GM18511 (cell line): ENCODE measurements around the gene ACR.

Source experiments
- ATAC-seq: cut with Tn5 transposase; IDR thresholded peaks from one replicate; pipeline ENCODE4 v1.9.1; 2021; ENCODE audit warnings: mild to moderate bottlenecking, moderate library complexity; ENCODE audit not compliant: unreplicated experiment

ACR gene

GRCh38 chr22:50737728-50738648 lies at the start of gene ACR:
Gene ACR (plus strand): TSS chr22:50738204. CDS start chr22:50738236, 32 bp downstream.
- no peak for ATAC-seq

DNA sequence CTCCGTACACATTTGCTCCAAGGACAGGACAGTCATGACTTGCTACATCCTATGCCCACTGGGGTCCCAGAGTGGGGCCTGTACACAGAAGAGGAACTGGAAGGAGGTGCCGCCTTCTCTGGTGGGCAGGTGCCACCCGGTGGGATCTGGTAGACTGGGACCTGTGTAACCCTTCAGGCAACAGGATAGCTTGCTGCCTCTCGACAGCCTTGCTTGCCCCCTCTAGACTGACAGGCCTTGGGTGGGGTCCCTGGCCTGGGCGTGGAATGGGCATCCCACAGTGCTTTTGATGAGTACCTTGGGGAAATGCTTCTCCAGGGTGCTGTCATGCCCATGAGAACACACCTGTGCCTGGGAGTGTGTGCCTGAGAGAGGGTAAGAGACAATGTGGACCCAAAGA lies 49.6 kb upstream of the ACR start:
- no peak for ATAC-seq

GRCh38 chr22:50691521-50691920 lies 46.5 kb upstream of the ACR start:
- ATAC-seq = no peak

GRCh38 chr22:50693462-50693861 lies 44.5 kb upstream of the ACR start:
- no peak for ATAC-seq

DNA sequence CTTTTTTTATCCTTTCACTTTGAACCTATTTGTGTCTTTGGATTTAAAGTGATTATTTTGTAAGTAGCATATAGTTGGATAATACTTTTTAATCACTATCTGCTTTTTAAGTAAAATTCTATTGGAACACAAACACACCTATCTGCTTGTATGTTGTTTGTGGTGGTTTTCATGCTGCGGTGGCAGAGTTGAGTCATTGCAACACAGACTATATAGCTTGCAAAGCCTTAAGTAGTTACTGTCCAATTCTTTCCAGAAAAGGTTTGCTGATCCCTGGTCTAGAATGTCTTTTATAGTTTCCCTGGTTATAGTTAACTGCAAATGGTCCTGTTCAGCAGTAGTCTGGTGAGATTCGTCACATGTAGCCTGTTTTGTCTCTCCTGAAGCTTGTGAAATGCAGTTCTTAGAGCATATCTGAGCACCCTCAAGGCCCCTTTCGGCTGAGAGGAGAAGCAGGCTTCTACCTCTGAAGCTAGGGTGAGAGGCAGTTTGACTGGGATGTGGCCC lies 43.9 kb upstream of the ACR start:
- ATAC-seq = no peak

DNA sequence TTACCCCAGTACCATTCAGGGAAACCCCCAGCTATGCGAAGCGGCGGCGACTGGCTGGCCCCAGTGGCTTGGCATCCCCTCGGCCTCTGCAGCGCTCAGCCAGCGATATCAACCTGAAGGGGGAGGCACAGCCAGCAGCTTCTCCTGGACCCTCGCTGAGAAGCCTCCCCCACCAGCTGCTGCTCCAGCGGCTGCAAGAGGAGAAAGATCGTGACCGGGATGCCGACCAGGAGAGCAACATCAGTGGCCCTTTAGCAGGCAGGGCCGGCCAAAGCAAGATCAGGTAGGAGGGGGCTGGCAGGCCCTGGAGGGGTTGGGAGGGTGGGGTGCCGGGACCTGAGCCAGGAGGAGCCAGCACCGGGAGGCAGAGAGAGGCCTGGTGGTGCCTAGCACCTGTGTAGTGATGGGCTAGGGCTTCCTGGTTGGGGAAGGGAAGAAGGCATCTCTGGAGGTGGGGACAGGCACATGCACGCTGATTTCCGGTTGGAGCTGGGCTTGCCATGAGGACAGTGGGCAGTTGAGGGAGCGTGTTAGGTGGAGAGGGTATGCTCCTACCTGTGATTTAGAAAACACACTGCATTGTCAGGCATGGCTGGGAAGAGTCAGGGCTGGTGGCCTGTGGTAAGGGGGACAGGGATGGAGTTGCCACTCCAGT lies 43.1 kb upstream of the ACR start:
- no peak for ATAC-seq

- ATAC-seq = no peak
Measured at GRCh38 chr22:50695421-50696250, 42.4 kb upstream of the ACR start.

DNA sequence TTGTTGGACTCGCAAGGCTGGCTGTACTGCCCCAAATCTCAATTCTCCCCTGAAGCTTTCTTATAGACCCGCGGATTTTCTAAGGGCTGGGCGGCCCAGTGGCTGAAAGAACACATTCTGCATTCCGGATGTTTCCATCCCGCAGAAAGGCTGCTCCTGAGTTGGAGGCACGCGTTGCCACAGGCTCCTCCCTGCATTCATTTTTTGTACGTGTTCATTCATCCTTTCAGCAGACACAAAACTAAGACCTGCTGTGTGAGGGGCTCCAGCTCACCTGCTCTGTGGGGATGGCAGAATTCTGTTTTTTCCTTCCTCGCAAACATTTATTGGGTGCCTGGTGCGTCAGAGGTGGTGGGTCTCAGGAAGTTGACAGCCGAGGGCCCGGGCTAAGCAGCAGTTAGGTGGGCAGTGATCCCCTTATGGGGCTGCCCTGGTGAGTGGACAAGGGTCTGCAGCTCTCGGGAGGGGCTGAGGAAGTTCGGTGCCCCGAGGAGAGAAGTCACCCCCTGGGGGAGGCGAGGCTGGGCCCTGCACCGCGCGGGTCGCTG lies 41.7 kb upstream of the ACR start:
- ATAC-seq = no peak

GRCh38 chr22:50696799-50697561 lies 41.0 kb upstream of the ACR start:
- no peak for ATAC-seq

DNA sequence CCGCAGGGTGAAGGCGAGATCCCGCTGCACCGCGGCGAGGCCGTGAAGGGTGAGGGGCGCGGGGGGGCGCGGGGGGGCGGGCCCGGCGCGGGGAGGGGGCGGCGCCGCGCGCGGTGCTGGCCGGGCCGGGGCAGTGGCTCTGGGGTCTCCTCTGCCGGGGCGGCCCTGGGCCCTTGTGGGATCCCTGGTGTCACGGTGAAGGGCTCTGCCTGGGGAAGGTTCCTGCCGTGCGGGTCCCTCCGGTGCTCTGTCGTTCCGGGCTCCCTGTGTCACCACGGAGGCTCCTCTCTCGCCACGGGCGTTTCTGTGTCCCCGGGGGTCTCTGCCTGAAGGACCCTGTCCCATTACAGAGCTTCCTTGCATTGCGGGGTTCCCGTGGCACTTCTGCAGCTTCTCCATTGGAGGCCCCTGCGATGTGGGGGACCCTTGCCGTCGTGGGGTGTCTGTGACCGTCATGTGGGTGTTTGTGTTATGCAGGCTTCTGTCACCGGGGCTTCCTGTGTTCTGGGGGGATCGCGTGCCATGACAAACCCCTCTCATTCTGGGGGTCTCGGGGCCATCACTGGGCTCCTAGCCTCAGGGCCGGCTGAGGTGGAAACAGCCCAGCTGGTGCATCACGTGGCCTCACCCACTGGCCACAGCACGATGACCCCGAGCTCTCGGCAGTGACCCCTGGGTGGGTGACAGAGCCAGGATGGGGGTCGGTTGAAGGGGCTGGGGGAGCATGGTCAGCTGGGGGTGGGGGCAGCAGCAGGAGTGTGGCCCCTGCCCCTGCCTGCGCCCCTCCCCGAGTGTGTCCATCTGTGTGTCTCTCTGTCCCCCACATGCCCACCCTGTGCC lies 40.1 kb upstream of the ACR start:
- no peak for ATAC-seq

- ATAC-seq = no peak
Measured at GRCh38 chr22:50698546-50698945, 39.5 kb upstream of the ACR start.

DNA sequence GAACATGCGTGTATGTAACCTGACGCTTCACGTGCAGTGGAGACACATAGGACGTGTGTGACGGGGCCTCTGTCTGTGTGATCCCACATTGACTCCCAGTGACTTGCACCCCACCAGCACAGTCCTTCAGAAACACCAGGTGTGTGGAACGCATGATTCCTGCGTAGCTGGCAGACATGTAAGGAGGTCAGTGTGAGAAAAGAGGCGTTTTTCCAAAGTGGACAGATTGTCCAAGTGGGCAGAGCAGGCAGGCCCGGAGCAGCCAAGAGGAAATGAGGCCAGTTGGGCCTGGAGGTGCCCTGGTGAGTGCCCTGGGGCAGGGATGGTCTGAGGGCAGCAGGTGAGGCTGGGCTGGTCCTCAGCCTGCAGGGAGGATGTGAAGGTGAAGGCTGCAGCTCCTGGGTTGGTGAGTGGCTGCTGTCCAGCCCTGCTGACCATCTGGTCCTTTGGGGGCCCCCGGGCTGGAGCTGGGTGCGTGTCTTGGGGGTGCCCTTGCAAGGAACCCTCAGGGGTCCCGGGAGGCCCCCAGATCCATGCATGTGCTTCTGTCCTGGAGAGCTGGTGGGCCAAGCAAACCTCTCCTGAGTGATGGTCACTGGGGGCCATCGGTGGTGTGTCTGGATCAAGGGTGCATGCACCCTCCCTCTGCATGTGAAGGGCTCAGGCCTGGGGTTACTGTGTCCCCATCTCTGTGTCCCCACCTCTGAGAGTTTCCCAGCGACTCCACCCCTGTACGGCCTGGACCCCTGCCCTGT lies 38.8 kb upstream of the ACR start:
- ATAC-seq = no peak

- ATAC-seq = no peak
Measured at GRCh38 chr22:50699756-50700386, 38.1 kb upstream of the ACR start.

GRCh38 chr22:50700387-50701075 lies 37.5 kb upstream of the ACR start:
- no peak for ATAC-seq

DNA sequence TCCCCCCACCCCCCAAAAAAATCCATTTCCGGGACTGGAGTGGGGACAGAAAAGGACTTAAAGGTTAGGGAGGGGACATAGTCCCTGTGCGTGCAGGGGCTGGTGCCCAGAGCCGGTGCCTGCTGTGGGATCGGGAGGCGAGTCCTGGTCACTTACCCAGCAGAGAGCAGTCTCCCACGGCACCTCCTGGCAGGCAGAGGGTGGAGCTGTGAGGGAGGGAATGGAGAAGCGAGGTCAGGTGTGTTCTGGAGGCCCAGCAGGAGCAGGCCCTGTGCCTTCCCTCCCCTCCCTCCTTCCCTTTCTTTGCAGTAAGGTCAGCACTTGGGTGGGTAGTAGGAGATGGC lies 37.0 kb upstream of the ACR start:
- ATAC-seq = no peak

DNA sequence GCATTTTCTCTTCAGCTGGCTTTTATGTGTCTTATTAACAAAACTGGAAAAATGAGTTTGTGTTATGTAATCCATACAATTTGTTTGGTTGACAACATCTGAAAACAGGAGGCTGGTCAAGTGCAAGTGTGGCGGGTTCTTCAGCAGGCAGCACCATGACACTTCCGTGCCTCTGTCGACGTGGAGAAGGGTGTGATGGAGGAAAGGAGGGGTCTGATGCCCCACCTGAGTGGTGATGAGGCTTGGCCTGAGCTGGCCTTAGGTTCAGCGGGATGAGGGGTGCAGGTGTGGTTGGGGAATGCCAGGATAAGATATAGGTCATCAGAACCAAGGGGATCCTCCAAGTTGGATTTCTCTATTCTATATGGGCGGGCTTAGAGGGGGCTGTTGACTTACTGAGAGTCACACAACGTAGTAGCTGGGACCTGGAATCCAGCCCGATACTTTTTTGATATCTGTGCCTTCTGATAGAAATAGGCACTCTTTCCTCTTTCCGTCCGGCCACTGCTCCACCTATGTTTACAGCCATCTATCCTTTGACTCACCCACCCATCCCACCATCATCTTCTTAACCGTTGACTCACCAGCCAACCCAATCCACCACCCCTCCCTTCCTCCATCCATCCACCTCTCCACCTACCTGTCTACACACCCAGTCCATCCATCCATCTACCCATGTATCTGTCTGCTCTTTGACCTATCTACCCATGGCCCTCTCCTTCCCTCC lies 36.4 kb upstream of the ACR start:
- ATAC-seq = no peak

DNA sequence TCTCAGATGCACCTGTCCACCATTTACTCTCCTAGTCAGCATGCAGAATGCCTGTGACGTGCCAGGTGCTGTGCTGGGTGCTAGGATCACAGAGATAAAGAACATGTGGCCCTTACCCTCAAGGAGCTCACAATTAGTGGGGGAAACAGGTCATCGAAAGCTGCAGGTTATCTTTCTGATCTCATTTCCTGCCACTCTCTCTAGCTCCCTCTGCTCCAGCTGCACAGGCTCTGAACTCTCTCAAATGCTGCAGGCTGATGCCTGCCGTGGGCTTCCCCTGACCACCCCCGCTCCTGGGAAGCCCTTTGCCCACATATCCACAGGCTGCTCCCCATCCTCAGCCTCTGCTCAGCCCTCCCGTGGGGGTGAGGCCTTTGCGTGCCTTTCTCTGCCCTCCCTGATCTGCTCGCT lies 35.7 kb upstream of the ACR start:
- ATAC-seq = no peak
